Smooth muscle cell (in vitro differentiated cells): ENCODE results near the gene SPTBN1. TPM values are rescaled to one million over a fixed set of nuclear protein-coding genes. Genes with fewer than 3 reads are reported as not detected.

Experiments
- DNase-seq: peaks from one replicate; lab custom pipeline; 2025; ENCODE audit not compliant: unreplicated experiment; lab: John Stamatoyannopoulos, UW
- H2AFZ ChIP-seq: fragments of 200-600 bp; sonication (generic); 2 replicates; pipeline ENCODE4 v1.6.0; 2016; ENCODE audit warnings: antibody characterized with exemption, low read depth, mild to moderate bottlenecking
- H3F3A ChIP-seq: fragments of 200-600 bp; sonication (generic); 2 replicates; pipeline ENCODE4 v1.6.0; 2017; ENCODE audit warnings: antibody characterized with exemption, low read depth
- H3K27ac ChIP-seq: fragments of 200-600 bp; sonication (generic); 2 replicates; pipeline ENCODE4 v1.5.1; 2016; ENCODE audit warnings: low read depth, mild to moderate bottlenecking
- H3K27me3 ChIP-seq: fragments of 200-600 bp; sonication (generic); 2 replicates; pipeline ENCODE4 v1.6.1; 2016; ENCODE audit warnings: low read depth, mild to moderate bottlenecking
- H3K36me3 ChIP-seq: fragments of 200-600 bp; sonication (generic); 2 replicates; pipeline ENCODE4 v1.5.1; 2016; ENCODE audit warnings: low read depth
- H3K4me1 ChIP-seq: fragments of 200-600 bp; sonication (generic); 2 replicates; pipeline ENCODE4 v1.5.1; 2016; ENCODE audit warnings: low read depth
- H3K4me2 ChIP-seq: fragments of 200-600 bp; sonication (generic); 2 replicates; pipeline ENCODE4 v1.6.0; 2016; ENCODE audit warnings: mild to moderate bottlenecking
- H3K4me3 ChIP-seq: fragments of 200-600 bp; sonication (generic); 2 replicates; pipeline ENCODE4 v1.5.1; 2016; ENCODE audit warnings: mild to moderate bottlenecking
- H3K79me2 ChIP-seq: fragments of 200-600 bp; sonication (generic); 2 replicates; pipeline ENCODE4 v1.6.0; 2016; ENCODE audit warnings: low read depth, mild to moderate bottlenecking
- H3K9ac ChIP-seq: fragments of 200-600 bp; sonication (generic); 2 replicates; pipeline ENCODE4 v1.6.0; 2016; ENCODE audit warnings: low read depth
- H3K9me3 ChIP-seq: fragments of 200-600 bp; sonication (generic); replicated peaks from 2 replicates; pipeline ENCODE4 v1.5.1; 2016; ENCODE audit warnings: low read depth
- H4K20me1 ChIP-seq: fragments of 200-600 bp; sonication (generic); 2 replicates; pipeline ENCODE4 v1.6.0; 2016; ENCODE audit warnings: low read depth
- WGBS: methylation state at CpG from one replicate; pipeline ENCODE4 v1.1.7; 2016; ENCODE audit warnings: low lambda C conversion rate; 5-methylcytosine and 5-hydroxymethylcytosine counted together
- polyA plus RNA-seq: library from polyadenylated mRNA; unstranded; fragments of >200 nt; fragmentation: Nextera tagmentation; extraction: Ambion mirVana; gene quantifications from 2 replicates; pipeline ENCODE4 v1.2.1, GENCODE V29; 2016
- total RNA-seq: library from RNA; depleted of rRNA; stranded (reverse); fragments of >200 nt; gene quantifications from 2 replicates; pipeline ENCODE4 v1.2.3, GENCODE V29; 2014
- TF ChIP-seq, protein P1 (sequence below): fragments of 200-600 bp; sonication (generic); IDR thresholded peaks from 2 replicates; pipeline ENCODE4 v1.5.1; 2017; ENCODE audit warnings: borderline replicate concordance, mild to moderate bottlenecking, antibody characterized with exemption; ENCODE audit not compliant: insufficient read depth, poor library complexity, severe bottlenecking

The SPTBN1 gene
- total and polyA plus RNA-seq, 2 experiments from 2014 or later, result 78.7 to 186 TPM

DNA sequence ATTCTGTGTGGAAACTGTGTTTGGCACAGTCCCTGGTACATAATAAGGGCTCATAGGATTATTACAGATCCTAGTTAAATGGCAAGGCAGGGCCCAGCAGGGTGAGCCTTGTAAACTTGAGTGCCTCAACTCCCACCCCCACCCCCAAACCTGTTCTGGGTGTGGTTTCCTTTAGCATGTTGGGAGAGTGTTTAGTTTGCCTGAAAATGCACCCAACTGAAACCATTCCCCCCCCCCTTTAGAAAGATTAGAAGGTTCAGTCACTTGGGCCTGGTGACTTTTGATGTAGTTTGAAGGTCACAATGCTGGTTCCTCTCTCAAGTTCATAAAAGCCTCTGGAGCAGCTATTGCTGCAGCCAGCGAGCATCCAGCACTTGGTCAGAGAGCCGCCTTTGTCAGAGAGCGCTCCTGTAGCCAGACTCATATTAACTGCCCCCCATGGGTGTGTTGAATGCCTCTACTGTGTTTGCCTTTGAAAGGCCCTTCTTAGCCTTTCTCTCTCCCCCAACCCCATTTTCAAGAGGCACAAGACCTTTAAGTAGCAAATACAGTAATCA lies 113.7 kb downstream of the SPTBN1 start:
- peaks cover 74% of the 10 kb centered on the region for H3K79me2 ChIP-seq
- no peak overlapping the region for H2AFZ ChIP-seq
- H3K4me3 ChIP-seq, result peak overlapping the region; percentile 12
- H3K9me3 ChIP-seq, result no peaks in the 10 kb centered on the region
- DNase-seq, result no peak
- peaks cover 59% of the 10 kb centered on the region for H3K4me1 ChIP-seq
- TF ChIP-seq, protein P1, sequence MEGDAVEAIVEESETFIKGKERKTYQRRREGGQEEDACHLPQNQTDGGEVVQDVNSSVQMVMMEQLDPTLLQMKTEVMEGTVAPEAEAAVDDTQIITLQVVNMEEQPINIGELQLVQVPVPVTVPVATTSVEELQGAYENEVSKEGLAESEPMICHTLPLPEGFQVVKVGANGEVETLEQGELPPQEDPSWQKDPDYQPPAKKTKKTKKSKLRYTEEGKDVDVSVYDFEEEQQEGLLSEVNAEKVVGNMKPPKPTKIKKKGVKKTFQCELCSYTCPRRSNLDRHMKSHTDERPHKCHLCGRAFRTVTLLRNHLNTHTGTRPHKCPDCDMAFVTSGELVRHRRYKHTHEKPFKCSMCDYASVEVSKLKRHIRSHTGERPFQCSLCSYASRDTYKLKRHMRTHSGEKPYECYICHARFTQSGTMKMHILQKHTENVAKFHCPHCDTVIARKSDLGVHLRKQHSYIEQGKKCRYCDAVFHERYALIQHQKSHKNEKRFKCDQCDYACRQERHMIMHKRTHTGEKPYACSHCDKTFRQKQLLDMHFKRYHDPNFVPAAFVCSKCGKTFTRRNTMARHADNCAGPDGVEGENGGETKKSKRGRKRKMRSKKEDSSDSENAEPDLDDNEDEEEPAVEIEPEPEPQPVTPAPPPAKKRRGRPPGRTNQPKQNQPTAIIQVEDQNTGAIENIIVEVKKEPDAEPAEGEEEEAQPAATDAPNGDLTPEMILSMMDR, result no peak
- H3K27me3 ChIP-seq, result no peaks in the 10 kb centered on the region
- no peak overlapping the region for H3K9ac ChIP-seq
- H3K36me3 ChIP-seq, result no peaks in the 10 kb centered on the region
- 82% methylated on average over 3 of the region's 3 CpGs for WGBS
- H3K27ac ChIP-seq, result peak overlapping the region; percentile 91
- H4K20me1 ChIP-seq, result peaks cover 85% of the 10 kb centered on the region
- H3F3A ChIP-seq, result peaks cover 27% of the 10 kb centered on the region
- peak overlapping the region; percentile 68 for H3K4me2 ChIP-seq

DNA sequence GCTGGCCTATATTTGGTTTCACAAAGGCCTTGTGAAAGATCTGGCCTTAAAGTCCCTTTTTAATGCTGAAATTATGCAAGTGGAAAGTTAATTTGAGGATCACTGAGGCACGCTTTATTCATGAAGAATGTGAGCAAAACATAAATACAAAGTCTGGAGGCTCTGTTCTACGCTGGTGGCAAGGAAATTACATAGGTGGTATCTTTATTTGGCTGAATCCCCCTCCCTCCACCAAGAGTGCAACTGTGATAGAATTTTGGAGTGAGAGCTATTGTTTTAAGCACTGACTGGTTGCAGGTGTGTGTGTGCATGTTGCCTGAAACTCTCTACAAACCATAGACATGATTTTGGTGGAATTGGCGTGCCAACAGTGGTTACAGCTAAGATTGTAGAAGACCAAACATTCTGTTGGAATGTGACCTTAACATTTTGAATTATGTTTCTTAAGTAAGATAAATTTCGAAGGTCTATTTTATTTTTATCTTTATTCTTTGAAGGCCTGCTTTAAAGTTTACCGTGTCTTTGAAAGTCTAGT lies 114.3 kb downstream of the SPTBN1 start:
- Histone ChIP-seq H3K27ac (peak overlapping the region; percentile 91), H3K27me3 (no peaks in the 10 kb centered on the region), H3K9me3 (no peaks in the 10 kb centered on the region), H3K36me3 (no peaks in the 10 kb centered on the region), H3K9ac (peak overlapping the region; percentile 10), H3K4me2 (peak overlapping the region; percentile 68), H2AFZ (no peak overlapping the region), H3F3A (peaks cover 30% of the 10 kb centered on the region), H3K79me2 (peaks cover 74% of the 10 kb centered on the region), H3K4me3 (peak overlapping the region; percentile 12), H4K20me1 (peaks cover 86% of the 10 kb centered on the region), H3K4me1 (peaks cover 59% of the 10 kb centered on the region)
- TF ChIP-seq, protein P1, result no peak
- DNase-seq, result no peak
- 71% methylated on average over 5 of the region's 5 CpGs for WGBS

DNA sequence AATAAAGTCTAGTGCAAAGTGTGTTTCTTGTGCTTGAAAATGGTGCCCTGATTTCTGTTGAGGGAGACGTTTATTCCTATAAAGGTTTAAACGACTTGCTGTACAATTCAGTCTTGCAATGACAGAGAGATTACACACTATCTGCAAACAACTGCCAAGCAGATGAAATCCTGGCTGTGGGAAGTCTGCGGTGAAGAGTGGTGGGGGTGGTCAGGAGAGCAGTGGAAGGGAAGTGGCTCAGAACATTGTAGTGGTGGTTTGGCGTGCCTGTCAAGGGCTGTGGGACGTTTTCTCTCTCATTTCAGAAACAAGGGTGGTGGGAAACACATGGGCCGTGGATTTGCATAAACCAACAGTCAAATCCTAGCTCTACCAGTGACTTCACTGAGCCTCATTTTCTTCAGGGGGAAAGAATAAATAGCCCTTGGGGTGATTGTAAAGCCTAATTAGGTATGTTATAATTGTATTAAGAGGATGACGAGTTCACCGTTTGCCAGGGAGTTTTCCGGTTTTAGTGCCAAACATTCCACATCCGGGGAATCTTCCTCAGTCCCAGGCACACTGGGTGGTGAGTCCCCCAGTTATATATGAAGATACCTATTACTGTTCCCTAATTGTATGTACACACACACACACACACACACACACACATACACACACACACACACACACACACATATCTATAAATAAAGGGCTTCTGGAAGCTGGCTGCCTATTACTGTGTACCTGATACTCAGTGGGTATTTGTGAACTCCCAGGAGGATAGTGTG lies 115.0 kb downstream of the SPTBN1 start:
- Histone ChIP-seq H3F3A (peaks cover 33% of the 10 kb centered on the region), H3K4me2 (peak overlapping the region; percentile 68), H3K4me1 (peaks cover 59% of the 10 kb centered on the region), H3K27ac (peak overlapping the region; percentile 91), H4K20me1 (peaks cover 87% of the 10 kb centered on the region), H2AFZ (no peak overlapping the region), H3K9me3 (no peaks in the 10 kb centered on the region), H3K9ac (peak overlapping the region; percentile 10), H3K27me3 (no peaks in the 10 kb centered on the region), H3K79me2 (peaks cover 74% of the 10 kb centered on the region), H3K36me3 (no peaks in the 10 kb centered on the region), H3K4me3 (peak overlapping the region; percentile 12)
- 16% methylated on average over 10 of the region's 10 CpGs for WGBS
- DNase-seq, result peak; percentile 5
- TF ChIP-seq, protein P1, result no peak
